ENCODE data around the gene IRF2BPL.

IRF2BPL gene

GRCh38 chr14:77058117-77058516 is 29.6 kb upstream of the IRF2BPL start:
- DNase-seq (ENCODE audit: insufficient read length, low spot score), result no peak
- no peak for FAIRE-seq
- TF ChIP-seq POLR2AphosphoS5 (IDR thresholded peaks at IDR 0.05; ENCODE audit: low read depth, low read length) (no peak), POLR2A (IDR thresholded peaks at IDR 0.05; ENCODE audit: low read depth, low read length) (no peak), SPI1 (IDR thresholded peaks at IDR 0.05; ENCODE audit: low read depth, low read length) (no peak), POU2F2 (IDR thresholded peaks at IDR 0.05; ENCODE audit: low read depth, low read length) (no peak), TAF1 (IDR thresholded peaks at IDR 0.05; ENCODE audit: low read depth, low read length) (no peak), PAX5 (IDR thresholded peaks at IDR 0.05; ENCODE audit: insufficient read depth, low read length, severe bottlenecking) (no peak)

GRCh38 chr14:77055981-77056380 is 27.5 kb upstream of the IRF2BPL start:
- no peak for DNase-seq (ENCODE audit: insufficient read length, low spot score)
- no peak for FAIRE-seq
- TF ChIP-seq POU2F2 (IDR thresholded peaks at IDR 0.05; ENCODE audit: low read depth, low read length) (no peak), SPI1 (IDR thresholded peaks at IDR 0.05; ENCODE audit: low read depth, low read length) (no peak), POLR2AphosphoS5 (IDR thresholded peaks at IDR 0.05; ENCODE audit: low read depth, low read length) (no peak), POLR2A (IDR thresholded peaks at IDR 0.05; ENCODE audit: low read depth, low read length) (no peak), TAF1 (IDR thresholded peaks at IDR 0.05; ENCODE audit: low read depth, low read length) (no peak)

GRCh38 chr14:77055306-77055705 is 26.8 kb upstream of the IRF2BPL start:
- DNase-seq (ENCODE audit: insufficient read length, low spot score) (no peak), FAIRE-seq (no peak)
- TF ChIP-seq PAX5 (IDR thresholded peaks at IDR 0.05; ENCODE audit: insufficient read depth, low read length, severe bottlenecking) (no peak), POLR2AphosphoS5 (IDR thresholded peaks at IDR 0.05; ENCODE audit: low read depth, low read length) (no peak), TAF1 (IDR thresholded peaks at IDR 0.05; ENCODE audit: low read depth, low read length) (no peak), SPI1 (IDR thresholded peaks at IDR 0.05; ENCODE audit: low read depth, low read length) (no peak), POLR2A (IDR thresholded peaks at IDR 0.05; ENCODE audit: low read depth, low read length) (no peak), POU2F2 (IDR thresholded peaks at IDR 0.05; ENCODE audit: low read depth, low read length) (no peak)

- TF ChIP-seq TAF1 (IDR thresholded peaks at IDR 0.05; ENCODE audit: low read depth, low read length) (no peak), POU2F2 (IDR thresholded peaks at IDR 0.05; ENCODE audit: low read depth, low read length) (0 out of 2 replicates have a peak, but pooled peaks have one; percentile 44)
- DNase-seq (ENCODE audit: insufficient read length, low spot score), result peak; percentile 81
- FAIRE-seq, result peak; percentile 74
Observed at GRCh38 chr14:77053046-77053841, 24.7 kb upstream of the IRF2BPL start.

GRCh38 chr14:77052281-77053044 is 24.0 kb upstream of the IRF2BPL start:
- TF ChIP-seq TAF1 (IDR thresholded peaks at IDR 0.05; ENCODE audit: low read depth, low read length), result no peak
- TF ChIP-seq POU2F2 (IDR thresholded peaks at IDR 0.05; ENCODE audit: low read depth, low read length), result no peak
- TF ChIP-seq SPI1 (IDR thresholded peaks at IDR 0.05; ENCODE audit: low read depth, low read length), result no peak
- no peak for TF ChIP-seq PAX5 (IDR thresholded peaks at IDR 0.05; ENCODE audit: insufficient read depth, low read length, severe bottlenecking)
- TF ChIP-seq POLR2A (IDR thresholded peaks at IDR 0.05; ENCODE audit: low read depth, low read length), result no peak
- TF ChIP-seq POLR2AphosphoS5 (IDR thresholded peaks at IDR 0.05; ENCODE audit: low read depth, low read length), result no peak
- FAIRE-seq (no peak), DNase-seq (ENCODE audit: insufficient read length, low spot score) (no peak)

- TF ChIP-seq SPI1 (IDR thresholded peaks at IDR 0.05; ENCODE audit: low read depth, low read length) (no peak), POLR2AphosphoS5 (IDR thresholded peaks at IDR 0.05; ENCODE audit: low read depth, low read length) (no peak), POU2F2 (IDR thresholded peaks at IDR 0.05; ENCODE audit: low read depth, low read length) (no peak), POLR2A (IDR thresholded peaks at IDR 0.05; ENCODE audit: low read depth, low read length) (no peak), PAX5 (IDR thresholded peaks at IDR 0.05; ENCODE audit: insufficient read depth, low read length, severe bottlenecking) (no peak), TAF1 (IDR thresholded peaks at IDR 0.05; ENCODE audit: low read depth, low read length) (no peak)
- FAIRE-seq (no peak), DNase-seq (ENCODE audit: insufficient read length, low spot score) (no peak)
Observed at GRCh38 chr14:77051116-77051515, 22.6 kb upstream of the IRF2BPL start.

GRCh38 chr14:77046721-77047120 is 18.2 kb upstream of the IRF2BPL start:
- TF ChIP-seq POLR2AphosphoS5 (IDR thresholded peaks at IDR 0.05; ENCODE audit: low read depth, low read length), result no peak
- TF ChIP-seq PAX5 (IDR thresholded peaks at IDR 0.05; ENCODE audit: insufficient read depth, low read length, severe bottlenecking), result no peak
- TF ChIP-seq TAF1 (IDR thresholded peaks at IDR 0.05; ENCODE audit: low read depth, low read length), result no peak
- TF ChIP-seq SPI1 (IDR thresholded peaks at IDR 0.05; ENCODE audit: low read depth, low read length), result no peak
- TF ChIP-seq POU2F2 (IDR thresholded peaks at IDR 0.05; ENCODE audit: low read depth, low read length), result no peak
- TF ChIP-seq POLR2A (IDR thresholded peaks at IDR 0.05; ENCODE audit: low read depth, low read length), result no peak
- DNase-seq (ENCODE audit: insufficient read length, low spot score) (no peak), FAIRE-seq (no peak)

- TF ChIP-seq SPI1 (IDR thresholded peaks at IDR 0.05; ENCODE audit: low read depth, low read length), result no peak
- TF ChIP-seq PAX5 (IDR thresholded peaks at IDR 0.05; ENCODE audit: insufficient read depth, low read length, severe bottlenecking), result no peak
- TF ChIP-seq POU2F2 (IDR thresholded peaks at IDR 0.05; ENCODE audit: low read depth, low read length), result no peak
- FAIRE-seq, result no peak
- no peak for DNase-seq (ENCODE audit: insufficient read length, low spot score)
Observed at GRCh38 chr14:77045238-77046162, 17.0 kb upstream of the IRF2BPL start.

- FAIRE-seq, result no peak
- TF ChIP-seq PAX5 (IDR thresholded peaks at IDR 0.05; ENCODE audit: insufficient read depth, low read length, severe bottlenecking) (no peak), POU2F2 (IDR thresholded peaks at IDR 0.05; ENCODE audit: low read depth, low read length) (no peak), SPI1 (IDR thresholded peaks at IDR 0.05; ENCODE audit: low read depth, low read length) (no peak), POLR2A (IDR thresholded peaks at IDR 0.05; ENCODE audit: low read depth, low read length) (no peak), POLR2AphosphoS5 (IDR thresholded peaks at IDR 0.05; ENCODE audit: low read depth, low read length) (no peak), TAF1 (IDR thresholded peaks at IDR 0.05; ENCODE audit: low read depth, low read length) (no peak)
- DNase-seq (ENCODE audit: insufficient read length, low spot score), result no peak
Observed at GRCh38 chr14:77044783-77045237, 16.3 kb upstream of the IRF2BPL start.
